ENCODE measurements around the gene SNRPD3. TPM values are rescaled to one million over a fixed set of nuclear protein-coding genes. Genes with fewer than 3 reads are reported as not detected.
A peak's percentile ranks its signal among the peaks of the same experiment; 100 is the strongest.

SNRPD3 gene
- 217 and 263 TPM in 2 replicates for total RNA-seq (2014; rRNA removed; shearing (Covaris generic); ENCODE audit: low replicate concordance)

- peak within 1 kb of the TSS; percentile 97 for H3K9ac ChIP-seq (ENCODE audit: low read length)
- DNase-seq: peak; percentile 100
- H3K27ac ChIP-seq (ENCODE audit: low read length): peak within 1 kb of the TSS; percentile 89
- no peaks in the 10 kb centered on the region for H3K9me3 ChIP-seq (ENCODE audit: low read length)
- peaks cover 32% of the 10 kb centered on the region for H4K20me1 ChIP-seq (ENCODE audit: insufficient read depth, low read depth, low read length)
- peak within 1 kb of the TSS; percentile 92 for H3K4me3 ChIP-seq (ENCODE audit: low read length)
- peak within 1 kb of the TSS; percentile 56 for H2AFZ ChIP-seq (ENCODE audit: low read length)
- no peaks in the 10 kb centered on the region for H3K9me2 ChIP-seq (replicated peaks; ENCODE audit: insufficient read depth, low read length)
- peaks cover 38% of the 10 kb centered on the region; the same call in 1 of the 2 replicates for H3K36me3 ChIP-seq (ENCODE audit: insufficient read depth, low read length)
- peaks cover 85% of the 10 kb centered on the region for H3K79me2 ChIP-seq (ENCODE audit: low read length)
- H3K27me3 ChIP-seq (ENCODE audit: low read length): no peaks in the 10 kb centered on the region
- H3K4me2 ChIP-seq (ENCODE audit: low read depth, low read length, poor library complexity, severe bottlenecking): peak within 1 kb of the TSS; percentile 95
- peaks cover 63% of the 10 kb centered on the region for H3K4me1 ChIP-seq (ENCODE audit: low read length)
These were observed at the start of gene SNRPD3 for GRCh38 chr22:24555165-24556039. Gene SNRPD3 (plus strand): TSS chr22:24555999. CDS start chr22:24557675, 1,676 bp downstream.

DNA sequence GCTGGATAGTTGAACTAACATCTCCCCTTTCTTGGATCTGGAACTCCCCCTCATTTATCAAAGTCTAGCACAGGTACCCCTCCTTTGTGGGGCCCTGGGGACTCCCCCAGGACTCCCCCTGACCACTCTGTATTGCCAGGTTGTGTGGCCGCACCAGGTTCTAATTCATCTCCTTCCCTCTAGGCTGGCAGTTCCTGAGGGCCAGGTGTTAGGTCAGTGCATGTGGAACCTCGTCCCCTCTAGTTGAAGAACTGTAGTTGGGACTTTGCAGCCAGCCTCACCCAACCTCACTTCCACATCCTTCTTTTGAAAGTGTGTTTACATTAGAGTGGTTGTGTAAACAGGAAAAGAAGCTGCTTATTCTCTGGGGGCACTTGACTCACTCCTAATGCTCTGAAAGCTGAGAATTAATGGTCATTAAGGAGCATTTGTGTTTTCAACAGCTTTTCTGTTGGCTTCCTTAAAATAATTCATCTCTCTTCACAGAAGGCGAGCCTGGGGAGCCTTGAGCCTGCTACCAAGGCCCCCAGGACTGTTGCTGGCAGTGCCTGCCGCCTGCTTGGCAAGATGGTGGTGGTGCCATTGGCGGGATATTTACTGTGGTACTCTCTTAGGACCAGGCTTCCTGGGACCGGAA lies 48.9 kb upstream of the SNRPD3 start:
- peak overlapping the region; percentile 94 for H3K27ac ChIP-seq (ENCODE audit: low read length)
- DNase-seq: peak; percentile 64
- H3K4me3 ChIP-seq (ENCODE audit: low read length): peak overlapping the region; percentile 47
- no peaks in the 10 kb centered on the region for H3K36me3 ChIP-seq (ENCODE audit: insufficient read depth, low read length)
- no peaks in the 10 kb centered on the region for H3K9me3 ChIP-seq (ENCODE audit: low read length)
- H3K79me2 ChIP-seq (ENCODE audit: low read length): no peaks in the 10 kb centered on the region
- no peak overlapping the region for H2AFZ ChIP-seq (ENCODE audit: low read length)
- H3K9me2 ChIP-seq (replicated peaks; ENCODE audit: insufficient read depth, low read length): no peaks in the 10 kb centered on the region
- H3K4me2 ChIP-seq (ENCODE audit: low read depth, low read length, poor library complexity, severe bottlenecking): peak overlapping the region; percentile 62
- peaks cover 84% of the 10 kb centered on the region for H3K4me1 ChIP-seq (ENCODE audit: low read length)
- H3K9ac ChIP-seq (ENCODE audit: low read length): peak overlapping the region; percentile 59
- no peaks in the 10 kb centered on the region for H3K27me3 ChIP-seq (ENCODE audit: low read length)
- H4K20me1 ChIP-seq (ENCODE audit: insufficient read depth, low read depth, low read length): no peaks in the 10 kb centered on the region

DNA sequence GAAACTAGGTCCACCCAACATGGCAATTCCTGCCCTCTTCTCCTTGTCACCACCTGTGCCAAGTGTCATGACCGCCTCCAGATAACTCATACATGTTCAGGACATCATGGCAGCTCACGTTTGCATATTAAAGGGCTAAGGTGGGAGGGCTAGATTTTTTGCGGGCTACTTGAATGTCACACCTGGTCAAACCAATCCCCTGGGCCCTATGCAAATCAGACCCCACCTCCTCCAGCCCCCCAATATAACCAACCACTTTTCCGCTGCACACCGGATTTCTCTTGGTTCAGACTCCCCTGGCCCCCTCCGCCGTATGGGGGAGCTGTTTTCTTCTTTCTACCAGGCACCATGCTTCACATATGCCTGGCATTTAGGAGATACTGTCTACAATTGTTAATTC lies 48.1 kb upstream of the SNRPD3 start:
- Histone ChIP-seq H3K9me3 (ENCODE audit: low read length) (no peaks in the 10 kb centered on the region), H3K9me2 (replicated peaks; ENCODE audit: insufficient read depth, low read length) (no peaks in the 10 kb centered on the region), H3K4me2 (ENCODE audit: low read depth, low read length, poor library complexity, severe bottlenecking) (peak overlapping the region; percentile 62), H3K4me1 (ENCODE audit: low read length) (peaks cover 88% of the 10 kb centered on the region), H3K36me3 (ENCODE audit: insufficient read depth, low read length) (no peaks in the 10 kb centered on the region), H3K27me3 (ENCODE audit: low read length) (no peaks in the 10 kb centered on the region), H3K27ac (ENCODE audit: low read length) (peak overlapping the region; percentile 94), H4K20me1 (ENCODE audit: insufficient read depth, low read depth, low read length) (no peaks in the 10 kb centered on the region), H3K79me2 (ENCODE audit: low read length) (no peaks in the 10 kb centered on the region), H3K9ac (ENCODE audit: low read length) (peak overlapping the region; percentile 62), H2AFZ (ENCODE audit: low read length) (no peak overlapping the region), H3K4me3 (ENCODE audit: low read length) (peak overlapping the region; percentile 47; the same call in 1 of the 2 replicates)
- DNase-seq: peak; percentile 97

GRCh38 chr22:24510637-24511625 lies 44.9 kb upstream of the SNRPD3 start:
- H2AFZ ChIP-seq (ENCODE audit: low read length): peak overlapping the region; percentile 44
- H3K27me3 ChIP-seq (ENCODE audit: low read length): no peaks in the 10 kb centered on the region
- H4K20me1 ChIP-seq (ENCODE audit: insufficient read depth, low read depth, low read length): no peaks in the 10 kb centered on the region
- H3K9me2 ChIP-seq (replicated peaks; ENCODE audit: insufficient read depth, low read length): no peaks in the 10 kb centered on the region
- peaks cover 86% of the 10 kb centered on the region for H3K4me1 ChIP-seq (ENCODE audit: low read length)
- peak; percentile 92 for DNase-seq
- peak overlapping the region; percentile 60 for H3K9ac ChIP-seq (ENCODE audit: low read length)
- peak overlapping the region; percentile 43 for H3K4me3 ChIP-seq (ENCODE audit: low read length)
- no peaks in the 10 kb centered on the region for H3K79me2 ChIP-seq (ENCODE audit: low read length)
- H3K36me3 ChIP-seq (ENCODE audit: insufficient read depth, low read length): no peaks in the 10 kb centered on the region
- peak overlapping the region; percentile 94 for H3K27ac ChIP-seq (ENCODE audit: low read length)
- peak overlapping the region; percentile 68 for H3K4me2 ChIP-seq (ENCODE audit: low read depth, low read length, poor library complexity, severe bottlenecking)
- H3K9me3 ChIP-seq (ENCODE audit: low read length): no peaks in the 10 kb centered on the region

DNA sequence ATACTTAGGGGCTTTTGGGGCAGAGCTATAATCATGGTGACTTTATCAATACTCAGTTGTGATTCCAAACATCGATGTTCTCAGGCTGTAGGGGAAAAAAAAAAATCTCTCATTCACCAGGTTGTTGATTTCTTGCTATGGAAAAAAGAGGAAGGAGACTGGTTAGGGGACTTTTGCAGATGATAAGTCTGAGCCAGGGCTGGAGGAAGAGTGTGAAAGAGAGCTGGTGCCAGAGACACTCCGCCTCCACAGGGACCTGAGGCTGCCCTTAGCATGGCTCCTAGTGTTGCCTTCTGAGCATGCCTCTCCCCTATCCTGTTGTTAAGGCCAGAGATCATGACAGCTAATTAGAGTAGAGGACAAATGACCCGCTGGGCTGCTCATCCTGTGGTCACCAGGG lies 43.8 kb upstream of the SNRPD3 start:
- no peaks in the 10 kb centered on the region for H3K36me3 ChIP-seq (ENCODE audit: insufficient read depth, low read length)
- H3K9me2 ChIP-seq (replicated peaks; ENCODE audit: insufficient read depth, low read length): no peaks in the 10 kb centered on the region
- H4K20me1 ChIP-seq (ENCODE audit: insufficient read depth, low read depth, low read length): no peaks in the 10 kb centered on the region
- no peaks in the 10 kb centered on the region for H3K9me3 ChIP-seq (ENCODE audit: low read length)
- H3K79me2 ChIP-seq (ENCODE audit: low read length): no peaks in the 10 kb centered on the region
- no peak overlapping the region for H2AFZ ChIP-seq (ENCODE audit: low read length)
- H3K4me1 ChIP-seq (ENCODE audit: low read length): peaks cover 83% of the 10 kb centered on the region
- no peaks in the 10 kb centered on the region for H3K27me3 ChIP-seq (ENCODE audit: low read length)
- peak overlapping the region; percentile 94 for H3K27ac ChIP-seq (ENCODE audit: low read length)
- DNase-seq: peak; percentile 64
- peak overlapping the region; percentile 29; the same call in 1 of the 2 replicates for H3K9ac ChIP-seq (ENCODE audit: low read length)
- peak overlapping the region; percentile 68 for H3K4me2 ChIP-seq (ENCODE audit: low read depth, low read length, poor library complexity, severe bottlenecking)
- H3K4me3 ChIP-seq (ENCODE audit: low read length): no peak overlapping the region

DNA sequence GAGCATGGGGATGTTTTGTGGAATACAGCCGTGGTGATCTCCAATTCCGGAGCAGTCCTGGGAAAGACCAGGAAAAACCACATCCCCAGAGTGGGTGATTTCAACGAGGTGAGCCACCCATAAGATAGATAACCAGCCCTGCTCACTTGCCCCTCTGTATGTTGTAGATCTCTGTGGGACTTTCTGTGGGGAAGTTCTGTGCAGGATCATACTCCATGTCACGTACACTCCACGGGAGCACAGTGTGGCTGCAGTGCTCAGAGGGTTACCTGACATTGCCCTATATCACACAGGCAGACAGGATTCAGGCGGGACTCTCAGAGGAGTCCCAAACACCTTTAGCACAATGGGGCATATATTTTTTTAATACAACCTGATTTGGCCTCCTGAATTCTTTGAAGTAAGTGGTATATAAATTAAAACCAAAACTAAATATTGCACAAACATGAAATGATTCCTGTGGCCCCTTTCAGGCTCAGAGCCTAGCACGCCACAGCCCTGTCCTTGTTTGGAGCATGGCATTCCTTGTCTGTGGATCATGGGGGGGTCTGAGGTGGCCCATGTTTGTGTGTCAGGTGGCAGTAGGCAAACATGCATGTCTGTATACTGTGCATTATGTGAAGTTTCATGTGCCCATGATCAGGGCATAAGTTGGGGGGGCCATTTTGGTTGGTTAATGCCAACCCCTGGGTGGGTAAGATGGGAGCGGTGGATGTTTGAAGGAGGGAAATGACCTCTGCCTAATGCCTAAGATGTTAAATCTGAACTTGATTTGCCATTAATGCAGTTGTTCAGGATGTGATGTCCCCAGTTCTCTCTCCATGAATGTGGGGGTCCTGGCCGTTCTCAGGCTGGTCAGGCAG lies 42.2 kb upstream of the SNRPD3 start:
- Histone ChIP-seq H3K27me3 (ENCODE audit: low read length) (no peaks in the 10 kb centered on the region), H3K9ac (ENCODE audit: low read length) (no peak overlapping the region), H3K4me3 (ENCODE audit: low read length) (no peak overlapping the region), H3K9me3 (ENCODE audit: low read length) (no peaks in the 10 kb centered on the region), H3K36me3 (ENCODE audit: insufficient read depth, low read length) (no peaks in the 10 kb centered on the region), H3K4me2 (ENCODE audit: low read depth, low read length, poor library complexity, severe bottlenecking) (no peak overlapping the region), H3K79me2 (ENCODE audit: low read length) (no peaks in the 10 kb centered on the region), H2AFZ (ENCODE audit: low read length) (no peak overlapping the region), H3K4me1 (ENCODE audit: low read length) (peaks cover 75% of the 10 kb centered on the region), H3K9me2 (replicated peaks; ENCODE audit: insufficient read depth, low read length) (no peaks in the 10 kb centered on the region), H4K20me1 (ENCODE audit: insufficient read depth, low read depth, low read length) (no peaks in the 10 kb centered on the region), H3K27ac (ENCODE audit: low read length) (no peak overlapping the region)
- DNase-seq: no peak
